ENCODE measurements around the gene MEAF6.
A peak's percentile ranks its signal among the peaks of the same experiment; 100 is the strongest.
"Not testable (repeated sequence)": the region's sequence is repeated elsewhere in the genome, so short reads cannot be mapped to it uniquely, and the experiment has no call there.

The MEAF6 gene

DNA sequence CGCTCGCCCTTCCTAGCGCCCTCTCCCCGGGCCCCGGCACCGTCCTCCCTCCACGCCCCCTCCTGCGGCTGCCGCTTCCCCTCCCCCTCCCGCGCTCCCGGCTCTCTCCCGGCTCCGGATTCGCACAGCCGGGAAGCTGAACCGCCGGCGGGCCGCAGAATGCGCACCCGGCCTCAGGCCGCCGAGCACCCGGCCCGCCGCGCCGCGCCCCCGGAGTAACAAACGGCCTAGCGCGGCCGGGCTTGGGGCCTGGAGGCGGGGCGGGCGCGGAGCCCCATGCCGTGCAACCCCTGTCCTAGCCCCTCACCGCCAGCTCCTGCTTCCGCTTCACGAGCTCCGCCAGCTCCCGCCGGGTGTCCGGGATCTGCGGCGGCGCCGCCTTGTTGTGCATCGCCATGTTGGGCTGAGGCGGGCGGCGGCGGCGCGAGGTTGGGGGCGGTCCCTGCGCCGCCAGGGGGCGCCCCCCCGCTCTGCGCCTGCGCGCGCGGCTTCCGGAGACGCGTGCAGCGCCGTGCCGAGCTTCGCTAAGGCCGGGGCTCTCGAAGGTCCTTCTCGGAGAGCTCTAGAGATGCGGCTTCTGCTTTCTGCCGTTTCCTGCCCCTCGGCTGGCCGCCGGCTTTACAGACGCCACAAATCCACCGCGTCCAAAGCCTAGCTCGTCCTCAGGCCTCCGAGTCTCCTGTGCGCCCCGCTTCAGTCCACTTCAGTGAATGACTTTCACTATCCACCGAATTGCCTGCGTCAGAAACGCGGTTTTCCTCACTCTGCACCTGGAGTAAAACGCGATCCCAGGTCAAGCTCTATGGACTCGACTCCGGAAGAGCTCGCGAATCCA, at the start of gene MEAF6:
Gene MEAF6 (minus strand): TSS at position 417 of the 835 bp plus-strand sequence. CDS start 20 bp downstream, at position 397.
- DNase-seq (ENCODE audit: low spot score) = peak; percentile 85

- no peak for DNase-seq (ENCODE audit: low spot score)
These were observed 48.4 kb upstream of the MEAF6 start for GRCh38 chr1:37562984-37563383.

DNA sequence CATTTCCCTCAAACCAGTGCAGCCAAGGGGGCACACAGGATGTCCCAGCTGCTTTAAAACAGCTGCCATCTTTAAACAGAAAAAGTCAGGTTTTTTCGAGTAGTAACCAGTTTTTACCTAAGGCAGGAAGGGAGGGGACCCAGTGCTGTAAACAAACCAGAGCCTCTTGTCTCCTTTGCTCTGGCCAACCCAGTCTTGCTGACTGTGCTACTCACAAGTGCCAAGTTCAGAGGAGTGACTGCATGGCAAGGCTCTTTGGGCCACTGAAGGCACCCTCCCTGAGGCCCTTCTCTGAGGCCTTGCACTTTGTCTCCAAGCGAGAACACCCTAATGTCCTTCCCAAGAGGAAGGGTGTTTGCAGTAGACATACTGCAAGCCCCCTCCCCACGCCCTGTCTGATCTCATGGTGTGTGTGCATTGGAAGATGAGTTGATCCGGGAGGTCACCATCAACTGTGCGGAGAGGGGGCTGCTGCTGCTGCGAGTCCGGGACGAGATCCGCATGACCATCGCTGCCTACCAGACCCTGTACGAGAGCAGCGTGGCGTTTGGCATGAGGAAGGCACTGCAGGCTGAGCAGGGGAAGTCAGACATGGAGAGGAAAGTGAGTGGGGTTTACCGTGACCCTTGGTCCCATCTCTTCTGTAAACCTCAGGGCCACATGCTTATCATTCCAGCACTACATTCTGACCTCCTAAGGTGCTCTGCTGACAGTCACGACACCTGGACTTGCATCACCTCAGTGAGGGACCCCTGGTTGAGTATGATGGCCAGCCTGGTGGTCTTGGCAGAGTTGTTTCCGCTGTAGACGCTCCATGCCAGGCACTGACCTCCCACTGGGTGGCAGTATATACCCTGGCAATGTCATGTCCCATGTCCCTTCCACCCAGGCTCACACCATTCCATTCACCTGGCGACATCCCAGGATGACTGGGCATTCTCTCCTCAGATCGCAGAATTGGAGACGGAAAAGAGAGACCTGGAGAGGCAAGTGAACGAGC, 46.9 kb upstream of the MEAF6 start:
- peak; percentile 8 for DNase-seq (ENCODE audit: low spot score)

- DNase-seq (ENCODE audit: low spot score) = no peak
These were observed 46.0 kb upstream of the MEAF6 start for GRCh38 chr1:37560401-37561132.

DNA sequence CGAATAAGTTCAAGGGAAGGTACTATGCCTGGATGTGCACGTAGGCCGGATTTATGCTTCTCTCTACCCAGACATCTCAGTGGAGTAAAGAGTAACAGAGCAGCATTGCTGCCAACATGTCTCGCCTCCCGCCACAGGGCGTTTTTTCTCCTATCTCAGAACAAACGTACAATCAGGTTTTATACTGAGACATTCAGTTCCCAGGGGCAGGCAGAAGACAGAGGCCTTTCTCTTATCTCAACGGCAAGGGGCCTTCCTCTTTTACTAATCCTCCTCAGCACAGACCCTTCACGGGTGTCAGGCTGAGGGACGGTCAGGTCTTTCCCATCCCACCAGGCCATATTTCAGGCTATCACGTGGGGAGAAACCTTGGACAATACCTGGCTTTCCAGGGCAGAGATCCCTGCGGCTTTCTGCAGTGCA, 45.4 kb upstream of the MEAF6 start:
- not testable (repeated sequence) for DNase-seq (ENCODE audit: low spot score)

- no peak for DNase-seq (ENCODE audit: low spot score)
These were observed 44.5 kb upstream of the MEAF6 start for GRCh38 chr1:37559080-37559479.

DNA sequence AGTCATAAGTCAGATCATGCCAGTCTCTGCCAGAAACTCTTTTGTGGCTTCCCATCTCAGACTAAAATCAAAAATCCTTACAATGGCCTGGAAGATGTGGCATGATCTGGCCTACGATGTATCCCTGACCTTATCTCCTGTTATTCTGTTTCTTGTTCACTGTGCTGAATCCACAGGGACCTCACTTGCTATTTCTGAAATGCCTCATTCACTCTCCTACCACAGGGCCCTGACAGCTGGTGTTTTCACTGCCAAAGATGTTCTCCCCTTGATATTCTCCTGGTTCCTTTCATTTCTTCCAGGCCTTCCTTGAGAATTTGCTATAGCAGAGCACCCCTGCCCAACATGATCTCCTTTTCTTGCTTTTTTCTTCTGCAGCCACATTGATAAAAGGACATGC, 43.8 kb upstream of the MEAF6 start:
- DNase-seq (ENCODE audit: low spot score) = no peak

- DNase-seq (ENCODE audit: low spot score) = no peak
These were observed 42.8 kb upstream of the MEAF6 start for GRCh38 chr1:37557402-37557801.

- peak; percentile 79 for DNase-seq (ENCODE audit: low spot score)
These were observed 42.2 kb upstream of the MEAF6 start, which contains the start of gene DNALI1 for GRCh38 chr1:37556712-37557196. Gene DNALI1 (plus strand): TSS chr1:37556940. CDS start chr1:37556995, 55 bp downstream.

GRCh38 chr1:37553927-37554808, 39.6 kb upstream of the MEAF6 start, which contains the start of gene SNIP1:
Gene SNIP1 (minus strand): TSS chr1:37554293. CDS start chr1:37554229, 64 bp downstream.
- peak; percentile 75 for DNase-seq (ENCODE audit: low spot score)

DNA sequence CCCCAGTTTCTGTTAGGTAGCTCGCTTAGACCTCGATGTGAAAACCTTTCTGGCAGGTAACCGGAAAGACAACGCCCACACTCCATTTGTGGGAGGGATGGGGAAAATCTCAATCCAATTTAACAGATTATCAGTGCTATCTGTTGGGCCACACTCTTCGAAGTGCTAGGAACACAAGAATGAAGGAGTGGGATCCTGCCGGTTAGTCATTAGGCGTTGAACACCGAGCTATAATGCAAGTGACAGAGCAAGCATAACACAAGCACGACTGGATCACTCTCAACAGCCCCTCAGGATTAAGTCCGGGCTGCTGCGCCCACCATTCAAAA, 39.0 kb upstream of the MEAF6 start:
- peak; percentile 9 for DNase-seq (ENCODE audit: low spot score)

- no peak for DNase-seq (ENCODE audit: low spot score)
These were observed 34.8 kb upstream of the MEAF6 start for GRCh38 chr1:37549341-37549740.

- no peak for DNase-seq (ENCODE audit: low spot score)
These were observed 30.5 kb upstream of the MEAF6 start for GRCh38 chr1:37545019-37545418.

- DNase-seq (ENCODE audit: low spot score) = no peak
These were observed 30.0 kb upstream of the MEAF6 start for GRCh38 chr1:37544530-37544929.

DNA sequence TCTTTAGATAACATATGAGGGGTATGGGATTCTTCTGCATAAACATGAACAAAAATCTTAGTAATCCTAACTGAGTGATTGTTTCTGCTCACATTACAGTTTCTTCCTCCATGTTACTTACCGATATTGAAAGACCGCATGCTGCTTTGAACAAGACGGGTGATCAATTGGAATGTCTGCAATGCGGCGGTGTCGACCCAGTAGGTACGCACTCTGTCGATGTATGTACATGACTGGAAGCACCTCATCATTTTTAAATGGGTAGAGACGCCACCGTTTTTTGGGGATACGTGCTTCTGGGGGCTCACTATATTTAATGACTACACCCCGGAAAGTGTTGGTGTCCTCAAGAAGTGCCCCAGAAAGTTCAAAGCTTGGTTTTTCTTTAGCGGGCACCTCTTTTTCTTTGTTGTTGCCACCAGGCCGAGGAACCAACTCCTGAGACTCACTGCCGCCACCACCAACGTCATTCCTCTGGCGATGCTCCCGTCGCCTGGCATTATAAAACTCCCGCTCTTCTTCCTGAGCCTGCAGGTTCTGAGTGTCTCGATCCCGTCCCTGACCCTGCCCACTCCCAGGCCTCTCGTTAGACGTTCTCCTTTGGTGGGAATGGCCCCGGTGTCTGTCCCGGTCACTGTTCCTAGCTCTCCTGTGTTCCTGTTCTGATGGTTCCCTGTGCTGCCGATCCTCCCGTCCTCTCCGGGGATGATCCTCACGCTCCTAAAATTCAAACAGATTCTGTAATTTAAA, 25.6 kb upstream of the MEAF6 start:
- DNase-seq (ENCODE audit: low spot score) = no peak

DNA sequence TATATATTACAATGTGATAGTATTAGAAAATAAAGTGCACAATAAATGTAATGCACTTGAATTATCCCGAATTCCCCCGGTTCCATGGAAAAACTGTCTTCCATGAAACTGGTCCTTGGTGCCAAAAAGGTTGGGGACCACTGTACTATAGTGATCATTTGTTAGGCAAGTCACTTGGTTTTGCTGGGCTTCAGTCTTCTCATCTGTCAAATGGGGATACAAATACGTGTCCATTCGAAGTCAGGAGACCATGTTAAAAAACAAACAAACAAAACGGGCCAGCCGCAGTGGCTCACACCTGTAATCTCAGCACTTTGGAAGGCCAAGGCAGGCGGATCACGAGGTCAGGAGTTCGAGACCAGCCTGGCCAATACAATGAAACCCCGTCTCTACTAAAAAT, 24.6 kb upstream of the MEAF6 start:
- DNase-seq (ENCODE audit: low spot score) = not testable (repeated sequence)

GRCh38 chr1:37537378-37537777, 22.8 kb upstream of the MEAF6 start:
- DNase-seq (ENCODE audit: low spot score) = no peak

- no peak for DNase-seq (ENCODE audit: low spot score)
These were observed 18.9 kb upstream of the MEAF6 start for GRCh38 chr1:37533317-37534093.
